Left colon (tissue), 2 donors: ENCODE data around the gene IL6ST. TPM values are rescaled to one million over a fixed set of nuclear protein-coding genes. Genes with fewer than 3 reads are reported as not detected.

Experiments
- ATAC-seq: fragments of 200-7000 bp; cut with Tn5 transposase; one replicate; pipeline ENCODE4 v1.9.1; 2020; ENCODE audit warnings: mild to moderate bottlenecking, moderate library complexity
- DNase-seq, 2 donors: peaks; one replicate each; pipeline ENCODE4 v3.0.0-alpha.2; 2020
- intact Hi-C, 2 donors: fragments of 100-400 bp; cut with DNase I in 1 of 2; cut with micrococcal nuclease in 1 of 2; formaldehyde crosslinking; loops; one replicate each; pipeline versions ENCODE4 v1.11.2 to v1.14.0; 2022; cut with DNase I, micrococcal nuclease
- total RNA-seq, 2 donors: library from RNA; stranded (reverse); fragmentation: NEBNext Ultra II Directional; extraction: Animal tissue kit (Norgen Biotek cat#: 25700); gene quantifications; one replicate each; pipeline ENCODE4 v1.2.1, GENCODE V29; 2021
- donor health status: DM: no; HTN: no; CAD: no.
- donor health status: DM: yes; HTN: yes; CAD: no.

IL6ST gene
- total RNA-seq, 2 donors from 2014 or later, result 73.6 to 114 TPM

- intact Hi-C loops, result no loop called here
- no peak for DNase-seq
- no peak for ATAC-seq
Observed at GRCh38 chr5:55908804-55909203, 86.0 kb downstream of the IL6ST start.

GRCh38 chr5:55907927-55908326 is 86.8 kb downstream of the IL6ST start:
- intact Hi-C loops, result no loop called here
- DNase-seq, result no peak
- ATAC-seq, result no peak

- DNase-seq, result no peak
- intact Hi-C loops, result no loop called here
- ATAC-seq, result no peak
Observed at GRCh38 chr5:55905251-55905650, 89.5 kb downstream of the IL6ST start.

- ATAC-seq, result no peak
- intact Hi-C loops, result no loop called here
Observed at GRCh38 chr5:55904152-55904551, 90.6 kb downstream of the IL6ST start.

GRCh38 chr5:55903121-55903701 is 91.6 kb downstream of the IL6ST start:
- intact Hi-C loops, result no loop called here
- no peak for DNase-seq
- ATAC-seq, result no peak

More at GRCh38 chr5:55904152-55904551, 90.6 kb downstream of the IL6ST start:
- DNase-seq, result no peak

- DNase-seq, result no peak
- no peak for ATAC-seq
- intact Hi-C loops, result no loop called here
Observed at GRCh38 chr5:55902696-55903095, 92.1 kb downstream of the IL6ST start.

GRCh38 chr5:55900776-55901175 is 94.0 kb downstream of the IL6ST start:
- intact Hi-C loops, result no loop called here
- DNase-seq (no peak), ATAC-seq (no peak)

- DNase-seq (no peak), ATAC-seq (no peak)
- intact Hi-C loops, result no loop called here
Observed at GRCh38 chr5:55900068-55900467, 94.7 kb downstream of the IL6ST start.

GRCh38 chr5:55899344-55899743 is 95.4 kb downstream of the IL6ST start:
- intact Hi-C loops, result no loop called here
- no peak for ATAC-seq
- no peak for DNase-seq

GRCh38 chr5:55897905-55898304 is 96.9 kb downstream of the IL6ST start:
- ATAC-seq (no peak), DNase-seq (no peak)
- intact Hi-C loops, result no loop called here

GRCh38 chr5:55897206-55897894 is 97.4 kb downstream of the IL6ST start:
- ATAC-seq (no peak), DNase-seq (no peak)
- intact Hi-C loops, result no loop called here

GRCh38 chr5:55896663-55897062 is 98.1 kb downstream of the IL6ST start:
- intact Hi-C loops, result no loop called here
- DNase-seq, result no peak
- no peak for ATAC-seq

GRCh38 chr5:55896238-55896637 is 98.5 kb downstream of the IL6ST start:
- intact Hi-C loops, result no loop called here
- ATAC-seq, result no peak
- no peak for DNase-seq

- DNase-seq (no peak), ATAC-seq (no peak)
- intact Hi-C loops, result no loop called here
Observed at GRCh38 chr5:55895346-55895745, 99.4 kb downstream of the IL6ST start.

GRCh38 chr5:55894135-55894534 is 100.6 kb downstream of the IL6ST start:
- DNase-seq, result no peak

GRCh38 chr5:55892479-55892878 is 102.3 kb downstream of the IL6ST start:
- intact Hi-C loops, result no loop called here
- ATAC-seq, result no peak
- no peak for DNase-seq

More at GRCh38 chr5:55894135-55894534, 100.6 kb downstream of the IL6ST start:
- intact Hi-C loops, result no loop called here
- ATAC-seq, result no peak

- intact Hi-C loops, result no loop called here
- ATAC-seq, result no peak
- DNase-seq, result no peak
Observed at GRCh38 chr5:55888205-55888604, 106.6 kb downstream of the IL6ST start.

- no peak for ATAC-seq
Observed at GRCh38 chr5:55885359-55885758, 109.4 kb downstream of the IL6ST start.

More at GRCh38 chr5:55885359-55885758, 109.4 kb downstream of the IL6ST start:
- no peak for DNase-seq
- intact Hi-C loops, result no loop called here
